Osteoblast (primary cell): Measurements from ENCODE around the gene GAS1. TPM values are rescaled to one million over a fixed set of nuclear protein-coding genes. Genes with fewer than 3 reads are reported as not detected.

ENCODE experiments used
- DNase-seq: peaks from one replicate; pipeline ENCODE4 v3.0.0; 2011; ENCODE audit warnings: low spot score, mixed read lengths; ENCODE audit not compliant: insufficient read length; ENCODE audit errors: missing footprints
- H2AFZ ChIP-seq: 2 replicates; pipeline ENCODE4 v1.6.0; 2011; ENCODE audit warnings: mild to moderate bottlenecking, low read length
- H3K27ac ChIP-seq: 2 replicates; pipeline ENCODE4 v1.5.1; 2011; ENCODE audit warnings: mild to moderate bottlenecking, low read depth, low read length, moderate library complexity
- H3K27me3 ChIP-seq: 2 replicates; pipeline ENCODE4 v1.6.0; 2012; ENCODE audit warnings: mild to moderate bottlenecking, control low read depth, inconsistent platforms, low read length, moderate library complexity; ENCODE audit not compliant: insufficient read depth
- H3K36me3 ChIP-seq: 2 replicates; pipeline ENCODE4 v1.5.1; 2011; ENCODE audit warnings: mild to moderate bottlenecking, low read length, control low read depth, moderate library complexity; ENCODE audit not compliant: insufficient read depth
- H3K4me1 ChIP-seq: 2 replicates; pipeline ENCODE4 v1.5.1; 2011; ENCODE audit warnings: mild to moderate bottlenecking, low read length, control low read depth, moderate library complexity; ENCODE audit not compliant: insufficient read depth
- H3K4me2 ChIP-seq: 2 replicates; pipeline ENCODE4 v1.6.0; 2011; ENCODE audit warnings: mild to moderate bottlenecking, low read length; ENCODE audit not compliant: insufficient read depth
- H3K4me3 ChIP-seq: fragments of 200-600 bp; sonication (generic); 3 replicates; pipeline ENCODE4 v1.5.1; 2012; ENCODE audit warnings: mild to moderate bottlenecking, low read length, inconsistent platforms; ENCODE audit not compliant: insufficient read depth
- H3K79me2 ChIP-seq: 2 replicates; pipeline ENCODE4 v1.6.0; 2012; ENCODE audit warnings: mild to moderate bottlenecking, low read length, control low read depth, inconsistent platforms; ENCODE audit not compliant: insufficient read depth
- H3K9me3 ChIP-seq: 2 replicates; pipeline ENCODE4 v1.5.1; 2011; ENCODE audit warnings: low read depth, low read length, control low read depth
- H4K20me1 ChIP-seq: 2 replicates; pipeline ENCODE4 v1.6.0; 2012; ENCODE audit warnings: mild to moderate bottlenecking, low read length, control low read depth; ENCODE audit not compliant: insufficient read depth
- CTCF ChIP-seq: IDR thresholded peaks from 2 replicates; pipeline ENCODE4 v1.5.1; 2011; ENCODE audit warnings: mild to moderate bottlenecking, low read depth, low read length, moderate library complexity; ENCODE audit errors: extremely low read depth
- total RNA-seq: library from RNA; depleted of rRNA; stranded (reverse); fragments of >200 nt; gene quantifications from 2 replicates; pipeline ENCODE4 v1.2.3, GENCODE V29; 2012

GAS1 gene
- total RNA-seq, 1 donor: 107 TPM

GRCh38 chr9:86943201-86944113, 3.8 kb downstream of the GAS1 start:
- Histone ChIP-seq H3K36me3 (no peaks in the 10 kb centered on the region), H3K27me3 (peaks cover 20% of the 10 kb centered on the region), H3K4me1 (peaks cover 4% of the 10 kb centered on the region), H3K27ac (no peak overlapping the region), H4K20me1 (peaks cover 5% of the 10 kb centered on the region), H3K4me3 (no peak overlapping the region), H3K4me2 (no peak overlapping the region), H3K79me2 (peaks cover 14% of the 10 kb centered on the region), H3K9me3 (no peaks in the 10 kb centered on the region), H2AFZ (no peak overlapping the region)
- no peak for DNase-seq
- no peak for TF ChIP-seq CTCF

GRCh38 chr9:86942281-86943200, 4.8 kb downstream of the GAS1 start:
- Histone ChIP-seq H3K4me1 (peaks cover 4% of the 10 kb centered on the region), H3K27ac (no peak overlapping the region), H3K4me3 (no peak overlapping the region), H2AFZ (no peak overlapping the region), H3K79me2 (peaks cover 14% of the 10 kb centered on the region), H3K36me3 (no peaks in the 10 kb centered on the region), H3K4me2 (no peak overlapping the region), H3K27me3 (peaks cover 20% of the 10 kb centered on the region), H3K9me3 (no peaks in the 10 kb centered on the region), H4K20me1 (peaks cover 5% of the 10 kb centered on the region)
- TF ChIP-seq CTCF: no peak
- DNase-seq: no peak

GRCh38 chr9:86941197-86941596, 6.1 kb downstream of the GAS1 start:
- no peak overlapping the region for H3K27ac ChIP-seq
- no peaks in the 10 kb centered on the region for H3K9me3 ChIP-seq
- H3K4me2 ChIP-seq: no peak overlapping the region
- no peak for DNase-seq
- H3K4me1 ChIP-seq: peaks cover 4% of the 10 kb centered on the region
- no peak for TF ChIP-seq CTCF
- H3K4me3 ChIP-seq: no peak overlapping the region
- no peaks in the 10 kb centered on the region for H3K36me3 ChIP-seq
- peaks cover 14% of the 10 kb centered on the region for H3K79me2 ChIP-seq
- H4K20me1 ChIP-seq: peaks cover 5% of the 10 kb centered on the region
- no peak overlapping the region for H2AFZ ChIP-seq
- peaks cover 20% of the 10 kb centered on the region for H3K27me3 ChIP-seq
